Measurements from ENCODE around the gene CCDC81.

Gene CCDC81

GRCh38 chr11:86464509-86465221 lies 90.0 kb downstream of the CCDC81 start:
- DNase-seq (ENCODE audit: low read depth), result no peak

GRCh38 chr11:86468169-86468568 lies 93.5 kb downstream of the CCDC81 start:
- DNase-seq (ENCODE audit: low read depth), result no peak

- DNase-seq (ENCODE audit: low read depth), result no peak
Measured at GRCh38 chr11:86469491-86470388, 95.1 kb downstream of the CCDC81 start.
